Osteoblast (primary cell): ENCODE results near the gene SH3PXD2B. TPM values are rescaled to one million over a fixed set of nuclear protein-coding genes. Genes with fewer than 3 reads are reported as not detected.

Source experiments
- DNase-seq: peaks from one replicate; pipeline ENCODE4 v3.0.0; 2011; ENCODE audit warnings: low spot score, mixed read lengths; ENCODE audit not compliant: insufficient read length; ENCODE audit errors: missing footprints
- H2AFZ ChIP-seq: 2 replicates; pipeline ENCODE4 v1.6.0; 2011; ENCODE audit warnings: mild to moderate bottlenecking, low read length
- H3K27ac ChIP-seq: 2 replicates; pipeline ENCODE4 v1.5.1; 2011; ENCODE audit warnings: mild to moderate bottlenecking, low read depth, low read length, moderate library complexity
- H3K27me3 ChIP-seq: 2 replicates; pipeline ENCODE4 v1.6.0; 2012; ENCODE audit warnings: mild to moderate bottlenecking, control low read depth, inconsistent platforms, low read length, moderate library complexity; ENCODE audit not compliant: insufficient read depth
- H3K36me3 ChIP-seq: 2 replicates; pipeline ENCODE4 v1.5.1; 2011; ENCODE audit warnings: mild to moderate bottlenecking, low read length, control low read depth, moderate library complexity; ENCODE audit not compliant: insufficient read depth
- H3K4me1 ChIP-seq: 2 replicates; pipeline ENCODE4 v1.5.1; 2011; ENCODE audit warnings: mild to moderate bottlenecking, low read length, control low read depth, moderate library complexity; ENCODE audit not compliant: insufficient read depth
- H3K4me2 ChIP-seq: 2 replicates; pipeline ENCODE4 v1.6.0; 2011; ENCODE audit warnings: mild to moderate bottlenecking, low read length; ENCODE audit not compliant: insufficient read depth
- H3K4me3 ChIP-seq: fragments of 200-600 bp; sonication (generic); 3 replicates; pipeline ENCODE4 v1.5.1; 2012; ENCODE audit warnings: mild to moderate bottlenecking, low read length, inconsistent platforms; ENCODE audit not compliant: insufficient read depth
- H3K79me2 ChIP-seq: 2 replicates; pipeline ENCODE4 v1.6.0; 2012; ENCODE audit warnings: mild to moderate bottlenecking, low read length, control low read depth, inconsistent platforms; ENCODE audit not compliant: insufficient read depth
- H3K9me3 ChIP-seq: 2 replicates; pipeline ENCODE4 v1.5.1; 2011; ENCODE audit warnings: low read depth, low read length, control low read depth
- H4K20me1 ChIP-seq: 2 replicates; pipeline ENCODE4 v1.6.0; 2012; ENCODE audit warnings: mild to moderate bottlenecking, low read length, control low read depth; ENCODE audit not compliant: insufficient read depth
- CTCF ChIP-seq: IDR thresholded peaks from 2 replicates; pipeline ENCODE4 v1.5.1; 2011; ENCODE audit warnings: mild to moderate bottlenecking, low read depth, low read length, moderate library complexity; ENCODE audit errors: extremely low read depth
- total RNA-seq: library from RNA; depleted of rRNA; stranded (reverse); fragments of >200 nt; gene quantifications from 2 replicates; pipeline ENCODE4 v1.2.3, GENCODE V29; 2012

Gene SH3PXD2B
- total RNA-seq, 1 donor, result 58.3 TPM

GRCh38 chr5:172283862-172284610 is 170.3 kb downstream of the SH3PXD2B start:
- peaks cover 42% of the 10 kb centered on the region for H3K79me2 ChIP-seq
- H3K4me3 ChIP-seq, result peak overlapping the region; percentile 95
- TF ChIP-seq CTCF, result no peak
- no peaks in the 10 kb centered on the region for H3K27me3 ChIP-seq
- no peaks in the 10 kb centered on the region for H3K36me3 ChIP-seq
- peak; percentile 99 for DNase-seq
- H3K9me3 ChIP-seq, result no peaks in the 10 kb centered on the region
- peak overlapping the region; percentile 3 for H3K27ac ChIP-seq
- peaks cover 31% of the 10 kb centered on the region for H4K20me1 ChIP-seq
- H3K4me1 ChIP-seq, result peaks cover 18% of the 10 kb centered on the region
- peak overlapping the region; percentile 89 for H2AFZ ChIP-seq
- H3K4me2 ChIP-seq, result peak overlapping the region; percentile 88

- peak; percentile 99 for DNase-seq
- peak within 1 kb of the TSS; percentile 78 for H3K27ac ChIP-seq
- H3K27me3 ChIP-seq, result no peaks in the 10 kb centered on the region
- H4K20me1 ChIP-seq, result peaks cover 32% of the 10 kb centered on the region
- H3K4me2 ChIP-seq, result peak within 1 kb of the TSS; percentile 88
- no peaks in the 10 kb centered on the region for H3K9me3 ChIP-seq
- H3K4me3 ChIP-seq, result peak within 1 kb of the TSS; percentile 95
- H3K36me3 ChIP-seq, result no peaks in the 10 kb centered on the region
- H3K79me2 ChIP-seq, result peaks cover 50% of the 10 kb centered on the region
- peak within 1 kb of the TSS; percentile 89 for H2AFZ ChIP-seq
- TF ChIP-seq CTCF, result peak; percentile 29
- peaks cover 18% of the 10 kb centered on the region for H3K4me1 ChIP-seq
These were observed 171.1 kb downstream of the SH3PXD2B start, which contains the start of gene UBTD2 for GRCh38 chr5:172283020-172283861. TSS of gene UBTD2 (minus strand) at chr5:172283764. CDS start at chr5:172283665, 99 bp downstream.

- DNase-seq, result peak; percentile 91
- Histone ChIP-seq H3K4me2 (peak overlapping the region; percentile 81), H2AFZ (peak overlapping the region; percentile 71), H3K27me3 (no peaks in the 10 kb centered on the region), H3K27ac (peak overlapping the region; percentile 78), H3K4me3 (peak overlapping the region; percentile 95), H3K79me2 (peaks cover 58% of the 10 kb centered on the region), H4K20me1 (peaks cover 32% of the 10 kb centered on the region), H3K4me1 (peaks cover 18% of the 10 kb centered on the region), H3K9me3 (no peaks in the 10 kb centered on the region), H3K36me3 (no peaks in the 10 kb centered on the region)
- no peak for TF ChIP-seq CTCF
These were observed 171.9 kb downstream of the SH3PXD2B start for GRCh38 chr5:172282272-172283019.
